ENCODE results near the gene SERINC4. TPM values are rescaled to one million over a fixed set of nuclear protein-coding genes. Genes with fewer than 3 reads are reported as not detected.

SERINC4 gene
- total and polyA plus RNA-seq, 2 donors (not counting 3 experiments of a cell fraction or from before 2014, with no cell fraction given): not detected

DNA sequence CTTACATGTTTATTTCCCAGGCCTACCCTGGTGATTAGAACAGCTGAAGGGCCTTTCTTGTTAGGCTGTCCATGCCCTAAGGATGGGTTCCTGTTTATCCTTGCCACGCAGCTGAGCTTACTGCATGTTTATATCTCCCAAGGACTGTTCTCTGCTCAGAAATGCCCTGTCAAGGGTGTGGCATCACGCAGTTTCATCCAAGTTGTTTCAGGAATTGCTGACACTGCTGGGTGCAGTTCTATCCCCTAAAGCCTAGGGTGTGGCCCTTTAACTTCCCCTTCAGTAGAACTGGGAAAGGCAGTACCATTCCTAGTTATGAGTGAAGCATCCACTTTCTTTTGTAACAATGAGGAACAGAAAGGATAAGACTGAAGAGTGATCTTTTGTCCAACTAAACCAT is 28.2 kb downstream of the SERINC4 start:
- intact Hi-C loops (cut with micrococcal nuclease): no loop called here
- no peak for TF ChIP-seq FOS (IDR thresholded peaks at IDR 0.05; ENCODE audit: borderline replicate concordance, insufficient read depth, low read length)
- TF ChIP-seq JUN (IDR thresholded peaks at IDR 0.05; ENCODE audit: borderline replicate concordance, insufficient read depth, insufficient read length, low read depth): no peak
- no peak for TF ChIP-seq GATA2 (IDR thresholded peaks at IDR 0.05; ENCODE audit: insufficient read depth, insufficient read length, low read depth, low read length)
- TF ChIP-seq, protein P1, sequence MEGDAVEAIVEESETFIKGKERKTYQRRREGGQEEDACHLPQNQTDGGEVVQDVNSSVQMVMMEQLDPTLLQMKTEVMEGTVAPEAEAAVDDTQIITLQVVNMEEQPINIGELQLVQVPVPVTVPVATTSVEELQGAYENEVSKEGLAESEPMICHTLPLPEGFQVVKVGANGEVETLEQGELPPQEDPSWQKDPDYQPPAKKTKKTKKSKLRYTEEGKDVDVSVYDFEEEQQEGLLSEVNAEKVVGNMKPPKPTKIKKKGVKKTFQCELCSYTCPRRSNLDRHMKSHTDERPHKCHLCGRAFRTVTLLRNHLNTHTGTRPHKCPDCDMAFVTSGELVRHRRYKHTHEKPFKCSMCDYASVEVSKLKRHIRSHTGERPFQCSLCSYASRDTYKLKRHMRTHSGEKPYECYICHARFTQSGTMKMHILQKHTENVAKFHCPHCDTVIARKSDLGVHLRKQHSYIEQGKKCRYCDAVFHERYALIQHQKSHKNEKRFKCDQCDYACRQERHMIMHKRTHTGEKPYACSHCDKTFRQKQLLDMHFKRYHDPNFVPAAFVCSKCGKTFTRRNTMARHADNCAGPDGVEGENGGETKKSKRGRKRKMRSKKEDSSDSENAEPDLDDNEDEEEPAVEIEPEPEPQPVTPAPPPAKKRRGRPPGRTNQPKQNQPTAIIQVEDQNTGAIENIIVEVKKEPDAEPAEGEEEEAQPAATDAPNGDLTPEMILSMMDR (IDR thresholded peaks at IDR 0.05; ENCODE audit: extremely low read depth in 1 of 2, insufficient read depth in 1 of 2, low read depth in 1 of 2, low read length in 2 of 2): no peak
- TF ChIP-seq, protein P2, sequence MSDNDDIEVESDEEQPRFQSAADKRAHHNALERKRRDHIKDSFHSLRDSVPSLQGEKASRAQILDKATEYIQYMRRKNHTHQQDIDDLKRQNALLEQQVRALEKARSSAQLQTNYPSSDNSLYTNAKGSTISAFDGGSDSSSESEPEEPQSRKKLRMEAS (IDR thresholded peaks at IDR 0.05; ENCODE audit: insufficient read depth, insufficient read length): no peak
- TF ChIP-seq MYC (IDR thresholded peaks at IDR 0.05; ENCODE audit: low read depth, low read length): no peak
- no peak for TF ChIP-seq POLR2A (IDR thresholded peaks at IDR 0.05; ENCODE audit: low read depth, low read length)
- no peak for TF ChIP-seq EZH2 (IDR thresholded peaks at IDR 0.05; ENCODE audit: borderline replicate concordance, low read depth, low read length, severe bottlenecking)
- no peak for FAIRE-seq
- Histone ChIP-seq H2AFZ (ENCODE audit: low read depth, low read length) (no peak overlapping the region), H3K27me3 (ENCODE audit: control insufficient read depth in 2 of 2, insufficient read depth in 2 of 2, low read length in 2 of 2) (no peaks in the 10 kb centered on the region), H3K4me2 (ENCODE audit: insufficient read depth, low read length) (no peak overlapping the region), H3K9ac (replicated peaks; ENCODE audit: extremely low read depth, insufficient read depth, low read length) (no peak overlapping the region), H4K20me1 (replicated peaks; ENCODE audit: control insufficient read depth, extremely low read depth, insufficient read depth, low read length) (no peaks in the 10 kb centered on the region), H3K9me1 (replicated peaks; ENCODE audit: control insufficient read depth, extremely low read depth, insufficient read depth, low read length) (no peaks in the 10 kb centered on the region), H3K27ac (ENCODE audit: insufficient read depth, low read depth, low read length) (no peak overlapping the region), H3K4me1 (ENCODE audit: control insufficient read depth, extremely low read depth, insufficient read depth, low read length) (no peaks in the 10 kb centered on the region), H3K36me3 (ENCODE audit: control insufficient read depth in 2 of 2, extremely low read depth in 1 of 2, insufficient read depth in 2 of 2, low read length in 2 of 2) (peaks cover 32 to 41% of the 10 kb centered on the region in 2 experiments), H3K79me2 (ENCODE audit: control insufficient read depth, insufficient read depth, low read length) (no peaks in the 10 kb centered on the region), H3K4me3 (replicated peaks in 1 of 3; ENCODE audit: insufficient read depth in 1 of 3, low read depth in 1 of 3, low read length in 3 of 3) (no peak overlapping the region), H3K9me3 (replicated peaks; ENCODE audit: control insufficient read depth, insufficient read depth, low read length) (no peaks in the 10 kb centered on the region)
- ChIA-PET CTCF (no interaction called here), POLR2A (no interaction called here)
- dilution Hi-C loops (cut with MboI; ENCODE audit: extremely low pct_ligation_motif_present, low sequenced_read_pairs): no loop called here
- DNase-seq (ENCODE audit: low read depth, low spot score): no peak
- BruUV-seq (replicated peaks): no TSS peak

Data from endothelial cell of umbilical vein (primary cell).